IPS-18a (cell line): ENCODE results near the gene RRN3.
"Not testable (repeated sequence)": the region's sequence is repeated elsewhere in the genome, so short reads cannot be mapped to it uniquely, and the experiment has no call there.

Experiments used
- H3K27ac ChIP-seq: one replicate; pipeline ENCODE4 v1.5.1; 2013; ENCODE audit warnings: low read length
- H3K27me3 ChIP-seq: one replicate; pipeline ENCODE4 v1.6.1; 2013; ENCODE audit warnings: mild to moderate bottlenecking, low read length; ENCODE audit not compliant: control insufficient read depth, insufficient read depth
- H3K36me3 ChIP-seq: one replicate; pipeline ENCODE4 v1.6.1; 2013; ENCODE audit warnings: low read depth, low read length; ENCODE audit not compliant: control insufficient read depth
- H3K4me1 ChIP-seq: one replicate; pipeline ENCODE4 v1.6.1; 2013; ENCODE audit warnings: low read depth, low read length; ENCODE audit not compliant: control insufficient read depth
- H3K4me3 ChIP-seq: one replicate; pipeline ENCODE4 v1.5.1; 2013; ENCODE audit warnings: low read length
- H3K9ac ChIP-seq: one replicate; pipeline ENCODE4 v1.6.1; 2013; ENCODE audit warnings: mild to moderate bottlenecking, low read length, moderate library complexity
- H3K9me3 ChIP-seq: one replicate; pipeline ENCODE4 v1.6.1; 2013; ENCODE audit warnings: low read depth, low read length; ENCODE audit not compliant: control insufficient read depth

The RRN3 gene

GRCh38 chr16:15132719-15133428, 38.8 kb upstream of the RRN3 start:
- H3K36me3 ChIP-seq, H3K4me3 ChIP-seq, H3K27ac ChIP-seq, H3K27me3 ChIP-seq, H3K9me3 ChIP-seq, H3K4me1 ChIP-seq, H3K9ac ChIP-seq: not testable (repeated sequence)

GRCh38 chr16:15130943-15131700, 37.0 kb upstream of the RRN3 start:
- not testable (repeated sequence) for H3K27ac ChIP-seq, H3K9ac ChIP-seq, H3K36me3 ChIP-seq, H3K4me1 ChIP-seq, H3K9me3 ChIP-seq, H3K27me3 ChIP-seq, H3K4me3 ChIP-seq

- not testable (repeated sequence) for H3K27me3 ChIP-seq, H3K36me3 ChIP-seq, H3K4me1 ChIP-seq, H3K27ac ChIP-seq, H3K9me3 ChIP-seq, H3K4me3 ChIP-seq, H3K9ac ChIP-seq
These were observed 36.3 kb upstream of the RRN3 start for GRCh38 chr16:15130256-15130932.

- H3K27ac ChIP-seq, H3K4me1 ChIP-seq, H3K4me3 ChIP-seq, H3K9ac ChIP-seq, H3K36me3 ChIP-seq, H3K9me3 ChIP-seq, H3K27me3 ChIP-seq: not testable (repeated sequence)
These were observed 33.8 kb upstream of the RRN3 start for GRCh38 chr16:15127641-15128425.

GRCh38 chr16:15100372-15100987, 6.4 kb upstream of the RRN3 start:
- H3K27ac ChIP-seq, H3K36me3 ChIP-seq, H3K4me1 ChIP-seq, H3K27me3 ChIP-seq, H3K4me3 ChIP-seq, H3K9ac ChIP-seq, H3K9me3 ChIP-seq: not testable (repeated sequence)

GRCh38 chr16:15099366-15099909, 5.4 kb upstream of the RRN3 start:
- H3K9me3 ChIP-seq, H3K36me3 ChIP-seq, H3K4me1 ChIP-seq, H3K27me3 ChIP-seq, H3K27ac ChIP-seq, H3K9ac ChIP-seq, H3K4me3 ChIP-seq: not testable (repeated sequence)

- H3K4me1 ChIP-seq, H3K4me3 ChIP-seq, H3K27ac ChIP-seq, H3K27me3 ChIP-seq, H3K9me3 ChIP-seq, H3K36me3 ChIP-seq, H3K9ac ChIP-seq: not testable (repeated sequence)
These were observed 2.5 kb upstream of the RRN3 start for GRCh38 chr16:15096583-15096972.

GRCh38 chr16:15093571-15093954, 509 bp downstream of the RRN3 start:
- Histone ChIP-seq H3K4me3 (peak overlapping the region; percentile 88), H3K9ac (peak overlapping the region; percentile 83), H3K36me3 (peaks cover 17% of the 10 kb centered on the region)
- not testable (repeated sequence) for H3K27ac ChIP-seq, H3K4me1 ChIP-seq, H3K9me3 ChIP-seq, H3K27me3 ChIP-seq

- H3K9ac ChIP-seq, H3K4me3 ChIP-seq, H3K9me3 ChIP-seq, H3K4me1 ChIP-seq, H3K27ac ChIP-seq, H3K27me3 ChIP-seq: not testable (repeated sequence)
- H3K36me3 ChIP-seq: peaks cover 31% of the 10 kb centered on the region
These were observed 3.3 kb downstream of the RRN3 start for GRCh38 chr16:15090663-15091269.

GRCh38 chr16:15082788-15083187, 11.3 kb downstream of the RRN3 start:
- not testable (repeated sequence) for H3K27me3 ChIP-seq, H3K4me1 ChIP-seq, H3K4me3 ChIP-seq, H3K27ac ChIP-seq, H3K9me3 ChIP-seq, H3K9ac ChIP-seq
- peaks cover 49% of the 10 kb centered on the region for H3K36me3 ChIP-seq

- not testable (repeated sequence) for H3K27me3 ChIP-seq, H3K9ac ChIP-seq, H3K9me3 ChIP-seq, H3K4me3 ChIP-seq, H3K4me1 ChIP-seq, H3K27ac ChIP-seq
- peaks cover 44% of the 10 kb centered on the region for H3K36me3 ChIP-seq
These were observed 13.2 kb downstream of the RRN3 start for GRCh38 chr16:15080883-15081282.
